Neural progenitor cell (in vitro differentiated cells): ENCODE measurements around the gene CSKMT. TPM values are rescaled to one million over a fixed set of nuclear protein-coding genes. Genes with fewer than 3 reads are reported as not detected.
"Not testable (repeated sequence)": the region's sequence is repeated elsewhere in the genome, so short reads cannot be mapped to it uniquely, and the experiment has no call there.

ENCODE experiments used
- DNase-seq: peaks from one replicate; pipeline ENCODE4 v3.0.0-alpha.2; 2016; ENCODE audit warnings: low spot score
- H2AFZ ChIP-seq: fragments of 200-600 bp; sonication (generic); replicated peaks from 2 replicates; pipeline ENCODE4 v1.6.1; 2016; ENCODE audit warnings: antibody characterized with exemption
- H3F3A ChIP-seq: fragments of 200-600 bp; sonication (generic); 2 replicates; pipeline ENCODE4 v1.6.1; 2016; ENCODE audit warnings: antibody characterized with exemption, low read depth
- H3K27ac ChIP-seq: fragments of 200-600 bp; sonication (generic); 2 replicates; pipeline ENCODE4 v1.5.1; 2016; ENCODE audit warnings: mild to moderate bottlenecking
- H3K27me3 ChIP-seq: fragments of 200-600 bp; sonication (generic); 2 replicates; pipeline ENCODE4 v1.6.1; 2016; ENCODE audit warnings: mild to moderate bottlenecking, moderate library complexity
- H3K36me3 ChIP-seq: fragments of 200-600 bp; sonication (generic); 2 replicates; pipeline ENCODE4 v1.5.1; 2016
- H3K4me1 ChIP-seq: fragments of 200-600 bp; sonication (generic); 2 replicates; pipeline ENCODE4 v1.6.1; 2016; ENCODE audit warnings: mixed run types
- H3K4me2 ChIP-seq: fragments of 200-600 bp; sonication (generic); 2 replicates; pipeline ENCODE4 v1.6.1; 2016
- H3K4me3 ChIP-seq: fragments of 200-600 bp; sonication (generic); 2 replicates; pipeline ENCODE4 v1.5.1; 2016
- H3K79me2 ChIP-seq: fragments of 200-600 bp; sonication (generic); 2 replicates; pipeline ENCODE4 v1.6.1; 2016; ENCODE audit warnings: low read depth
- H3K9ac ChIP-seq: fragments of 200-600 bp; sonication (generic); 2 replicates; pipeline ENCODE4 v1.6.1; 2016
- H3K9me3 ChIP-seq: fragments of 200-600 bp; sonication (generic); 2 replicates; pipeline ENCODE4 v1.5.1; 2016; ENCODE audit warnings: low read depth
- H4K20me1 ChIP-seq: fragments of 200-600 bp; sonication (generic); 2 replicates; pipeline ENCODE4 v1.6.1; 2016; ENCODE audit warnings: low read depth
- H3K27ac Mint-ChIP-seq: 3 replicates; pipeline ENCODE4 v1.8.0; 2021; ENCODE audit warnings: mixed read lengths
- H3K27me3 Mint-ChIP-seq: 2 replicates; pipeline ENCODE4 v1.8.0; 2022; ENCODE audit warnings: low read depth, mild to moderate bottlenecking, inconsistent platforms, moderate library complexity, mixed read lengths; ENCODE audit not compliant: insufficient read depth
- H3K36me3 Mint-ChIP-seq: 3 replicates; pipeline ENCODE4 v1.8.0; 2021; ENCODE audit warnings: mixed read lengths
- H3K4me1 Mint-ChIP-seq: 3 replicates; pipeline ENCODE4 v1.8.0; 2021; ENCODE audit warnings: mixed read lengths
- H3K4me3 Mint-ChIP-seq: 3 replicates; pipeline ENCODE4 v1.8.0; 2021; ENCODE audit warnings: mild to moderate bottlenecking, moderate library complexity, mixed read lengths
- H3K9me3 Mint-ChIP-seq: 3 replicates; pipeline ENCODE4 v1.8.0; 2020; ENCODE audit warnings: mixed read lengths
- EZH2 ChIP-seq: fragments of 200-600 bp; sonication (generic); IDR thresholded peaks from 2 replicates; pipeline ENCODE4 v1.6.1; 2017; ENCODE audit warnings: antibody characterized with exemption, mild to moderate bottlenecking, moderate library complexity
- EZH2phosphoT487 ChIP-seq: fragments of 200-600 bp; sonication (generic); IDR thresholded peaks from 2 replicates; pipeline ENCODE4 v1.6.1; 2017; ENCODE audit warnings: antibody characterized with exemption
- total RNA-seq: library from RNA; depleted of rRNA; stranded (reverse); fragments of >200 nt; gene quantifications from 2 replicates; pipeline ENCODE4 v1.2.3, GENCODE V29; 2015; ENCODE audit warnings: low replicate concordance
- TF ChIP-seq, protein P1 (sequence below): fragments of 200-600 bp; sonication (generic); IDR thresholded peaks from 2 replicates; pipeline ENCODE4 v1.5.1; 2017; ENCODE audit warnings: antibody characterized with exemption, mild to moderate bottlenecking

The CSKMT gene
- total RNA-seq, 1 donor from 2014 or later = 4.3 TPM

- Histone ChIP-seq H3K4me2 (no peak overlapping the region), H3K9ac (no peak overlapping the region)
- no peak overlapping the region for H3K27ac Mint-ChIP-seq
Observed at GRCh38 chr11:62688491-62688890, 23.4 kb downstream of the CSKMT start.

GRCh38 chr11:62689421-62690183, 24.5 kb downstream of the CSKMT start, which contains the start of gene LRRN4CL:
TSS of gene LRRN4CL (minus strand) at chr11:62689530. CDS start at chr11:62688508, 1,022 bp downstream.
- Histone ChIP-seq H2AFZ (no peak within 1 kb of the TSS), H3K27me3 (no peaks in the 10 kb centered on the region), H3K9ac (no peak within 1 kb of the TSS), H3K4me3 (no peak within 1 kb of the TSS), H3K4me1 (no peaks in the 10 kb centered on the region), H3K36me3 (no peaks in the 10 kb centered on the region), H3K27ac (peak within 1 kb of the TSS; percentile 13), H3K4me2 (no peak within 1 kb of the TSS), H3K9me3 (no peaks in the 10 kb centered on the region), H4K20me1 (no peaks in the 10 kb centered on the region), H3F3A (peaks cover 7% of the 10 kb centered on the region), H3K79me2 (no peaks in the 10 kb centered on the region)
- TF ChIP-seq EZH2phosphoT487 = no peak
- TF ChIP-seq, protein P1, sequence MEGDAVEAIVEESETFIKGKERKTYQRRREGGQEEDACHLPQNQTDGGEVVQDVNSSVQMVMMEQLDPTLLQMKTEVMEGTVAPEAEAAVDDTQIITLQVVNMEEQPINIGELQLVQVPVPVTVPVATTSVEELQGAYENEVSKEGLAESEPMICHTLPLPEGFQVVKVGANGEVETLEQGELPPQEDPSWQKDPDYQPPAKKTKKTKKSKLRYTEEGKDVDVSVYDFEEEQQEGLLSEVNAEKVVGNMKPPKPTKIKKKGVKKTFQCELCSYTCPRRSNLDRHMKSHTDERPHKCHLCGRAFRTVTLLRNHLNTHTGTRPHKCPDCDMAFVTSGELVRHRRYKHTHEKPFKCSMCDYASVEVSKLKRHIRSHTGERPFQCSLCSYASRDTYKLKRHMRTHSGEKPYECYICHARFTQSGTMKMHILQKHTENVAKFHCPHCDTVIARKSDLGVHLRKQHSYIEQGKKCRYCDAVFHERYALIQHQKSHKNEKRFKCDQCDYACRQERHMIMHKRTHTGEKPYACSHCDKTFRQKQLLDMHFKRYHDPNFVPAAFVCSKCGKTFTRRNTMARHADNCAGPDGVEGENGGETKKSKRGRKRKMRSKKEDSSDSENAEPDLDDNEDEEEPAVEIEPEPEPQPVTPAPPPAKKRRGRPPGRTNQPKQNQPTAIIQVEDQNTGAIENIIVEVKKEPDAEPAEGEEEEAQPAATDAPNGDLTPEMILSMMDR = no peak
- TF ChIP-seq EZH2 = no peak
- peaks cover 8% of the 10 kb centered on the region for H3K36me3 Mint-ChIP-seq
- H3K4me3 Mint-ChIP-seq = peak within 1 kb of the TSS; percentile 53
- no peak for DNase-seq
- no peaks in the 10 kb centered on the region for H3K9me3 Mint-ChIP-seq
- peaks cover 6% of the 10 kb centered on the region for H3K4me1 Mint-ChIP-seq
- H3K27me3 Mint-ChIP-seq = peaks cover 2% of the 10 kb centered on the region
- no peak within 1 kb of the TSS for H3K27ac Mint-ChIP-seq

More at GRCh38 chr11:62688491-62688890, 23.4 kb downstream of the CSKMT start:
- H3K36me3 Mint-ChIP-seq = peaks cover 8% of the 10 kb centered on the region
- TF ChIP-seq EZH2phosphoT487 = no peak
- TF ChIP-seq EZH2 = no peak
- TF ChIP-seq, protein P1 = no peak
- no peak overlapping the region for H3K27ac ChIP-seq
- H3K4me3 Mint-ChIP-seq = no peak overlapping the region
- H3K36me3 ChIP-seq = no peaks in the 10 kb centered on the region
- H3K27me3 ChIP-seq = no peaks in the 10 kb centered on the region
- H3K79me2 ChIP-seq = no peaks in the 10 kb centered on the region
- H4K20me1 ChIP-seq = no peaks in the 10 kb centered on the region
- peaks cover 7% of the 10 kb centered on the region for H3F3A ChIP-seq
- peaks cover 6% of the 10 kb centered on the region for H3K4me1 Mint-ChIP-seq
- H3K27me3 Mint-ChIP-seq = peaks cover 2% of the 10 kb centered on the region
- no peaks in the 10 kb centered on the region for H3K4me1 ChIP-seq
- DNase-seq = no peak
- no peak overlapping the region for H2AFZ ChIP-seq
- H3K9me3 Mint-ChIP-seq = no peaks in the 10 kb centered on the region
- no peaks in the 10 kb centered on the region for H3K9me3 ChIP-seq
- no peak overlapping the region for H3K4me3 ChIP-seq

- not testable (repeated sequence) for H3K27me3 ChIP-seq, H3K9me3 Mint-ChIP-seq, H3K4me1 Mint-ChIP-seq, H3K27ac Mint-ChIP-seq, H3F3A ChIP-seq, H3K4me2 ChIP-seq, H3K27ac ChIP-seq, DNase-seq, H3K4me3 ChIP-seq, H3K79me2 ChIP-seq, H3K36me3 ChIP-seq, H3K9ac ChIP-seq, H2AFZ ChIP-seq, H4K20me1 ChIP-seq, H3K4me1 ChIP-seq, H3K27me3 Mint-ChIP-seq, H3K4me3 Mint-ChIP-seq, H3K9me3 ChIP-seq
- H3K36me3 Mint-ChIP-seq = peaks cover 17% of the 10 kb centered on the region
Observed at GRCh38 chr11:62693624-62694023, 28.5 kb downstream of the CSKMT start.
